HG03039 (cell line): ENCODE results near the gene TMEM38A.

Experiments
- ATAC-seq: cut with Tn5 transposase; IDR thresholded peaks from one replicate; pipeline ENCODE4 v1.9.1; 2021; ENCODE audit warnings: mild to moderate bottlenecking, moderate library complexity; ENCODE audit not compliant: unreplicated experiment

TMEM38A gene

GRCh38 chr19:16660763-16661479, at the start of gene TMEM38A:
Gene TMEM38A (plus strand): TSS chr19:16661139. CDS start chr19:16661218, 79 bp downstream.
- ATAC-seq: peak; percentile 20

GRCh38 chr19:16612636-16613035, 48.3 kb upstream of the TMEM38A start:
- no peak for ATAC-seq

GRCh38 chr19:16613841-16614240, 47.1 kb upstream of the TMEM38A start:
- ATAC-seq: no peak

- ATAC-seq: no peak
Measured at GRCh38 chr19:16614941-16615340, 46.0 kb upstream of the TMEM38A start.

GRCh38 chr19:16615808-16616207, 45.1 kb upstream of the TMEM38A start:
- ATAC-seq: no peak

GRCh38 chr19:16618248-16618647, 42.7 kb upstream of the TMEM38A start:
- ATAC-seq: no peak

GRCh38 chr19:16619457-16619856, 41.5 kb upstream of the TMEM38A start:
- no peak for ATAC-seq

GRCh38 chr19:16620018-16620417, 40.9 kb upstream of the TMEM38A start:
- no peak for ATAC-seq

GRCh38 chr19:16620584-16620983, 40.4 kb upstream of the TMEM38A start:
- no peak for ATAC-seq

GRCh38 chr19:16621165-16621800, 39.7 kb upstream of the TMEM38A start:
- ATAC-seq: no peak

GRCh38 chr19:16623066-16623465, 37.9 kb upstream of the TMEM38A start:
- ATAC-seq: no peak

- ATAC-seq: no peak
Measured at GRCh38 chr19:16623576-16623975, 37.4 kb upstream of the TMEM38A start.

- ATAC-seq: no peak
Measured at GRCh38 chr19:16624236-16624635, 36.7 kb upstream of the TMEM38A start.

GRCh38 chr19:16625163-16625958, 35.6 kb upstream of the TMEM38A start:
- ATAC-seq: no peak

GRCh38 chr19:16626796-16627192, 34.1 kb upstream of the TMEM38A start:
- ATAC-seq: no peak

GRCh38 chr19:16627193-16627927, 33.6 kb upstream of the TMEM38A start:
- peak; percentile 4 for ATAC-seq

- no peak for ATAC-seq
Measured at GRCh38 chr19:16627928-16628182, 33.1 kb upstream of the TMEM38A start.

GRCh38 chr19:16628183-16628983, 32.6 kb upstream of the TMEM38A start, which contains the start of gene MED26:
Gene MED26 (minus strand): TSS chr19:16628204. CDS start chr19:16627943, 261 bp downstream.
- ATAC-seq: peak; percentile 84

- no peak for ATAC-seq
Measured at GRCh38 chr19:16628984-16629691, 31.8 kb upstream of the TMEM38A start.

GRCh38 chr19:16631465-16631864, 29.5 kb upstream of the TMEM38A start:
- ATAC-seq: no peak
